ENCODE results near the gene CLPTM1L.

DNA sequence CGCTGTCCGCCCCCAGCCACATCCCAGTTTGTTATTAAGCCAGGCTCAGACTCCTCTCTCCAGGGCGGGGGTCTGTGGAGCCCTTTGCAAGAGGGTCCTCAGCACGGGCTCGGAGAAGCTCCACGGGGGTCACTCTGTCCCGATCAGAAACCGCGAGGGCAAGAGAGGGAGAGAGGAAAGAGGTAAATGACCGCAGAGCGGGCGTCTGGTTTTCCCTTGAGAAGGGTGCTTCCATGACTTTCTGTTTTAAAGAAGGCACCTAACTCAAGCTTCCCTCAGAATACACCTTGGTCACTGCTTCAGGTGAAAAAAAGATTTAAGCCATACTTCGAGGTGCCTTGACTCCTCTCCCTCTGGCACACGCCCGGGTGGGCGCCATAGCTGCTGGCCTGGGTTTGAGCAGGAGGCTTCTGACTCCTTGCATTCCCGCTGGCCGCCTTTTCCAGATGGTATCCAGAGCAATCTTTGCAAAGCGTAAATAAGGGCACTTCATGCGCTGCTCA lies 44.3 kb downstream of the CLPTM1L start:
- TF ChIP-seq CTCF (IDR thresholded peaks at IDR 0.05) (no peak), EP300 (IDR thresholded peaks at IDR 0.05; ENCODE audit: low read depth) (no peak), POLR2A (IDR thresholded peaks at IDR 0.05) (no peak)

Data from transverse colon (tissue), 3 donors.